Left renal pelvis (tissue), 4 donors: Measurements from ENCODE around the gene CASP6. TPM values are rescaled to one million over a fixed set of nuclear protein-coding genes. Genes with fewer than 3 reads are reported as not detected.
"Not testable (repeated sequence)": the region's sequence is repeated elsewhere in the genome, so short reads cannot be mapped to it uniquely, and the experiment has no call there.

Experiments
- DNase-seq, 4 donors: peaks; one replicate each; pipeline ENCODE4 v3.0.0-alpha.2; 2013; ENCODE audit warnings: low read depth in 4 of 4, low spot score in 3 of 4
- polyA plus RNA-seq, 4 donors: library from polyadenylated mRNA; unstranded; fragments of 120-200 nt; gene quantifications; one replicate each; pipeline ENCODE4 v1.2.1, GENCODE V29; 2013; ENCODE audit not compliant: insufficient read length in 4 of 4

Gene CASP6
- polyA plus RNA-seq, 4 donors, result 18.9 to 45.2 (median 39.5) TPM

GRCh38 chr4:109721033-109721432, 17.8 kb upstream of the CASP6 start:
- DNase-seq, result no peak

GRCh38 chr4:109719604-109720003, 16.4 kb upstream of the CASP6 start:
- no peak for DNase-seq

- no peak for DNase-seq
Measured at GRCh38 chr4:109718759-109719158, 15.5 kb upstream of the CASP6 start.

GRCh38 chr4:109713500-109713899, 10.3 kb upstream of the CASP6 start:
- no peak for DNase-seq

DNA sequence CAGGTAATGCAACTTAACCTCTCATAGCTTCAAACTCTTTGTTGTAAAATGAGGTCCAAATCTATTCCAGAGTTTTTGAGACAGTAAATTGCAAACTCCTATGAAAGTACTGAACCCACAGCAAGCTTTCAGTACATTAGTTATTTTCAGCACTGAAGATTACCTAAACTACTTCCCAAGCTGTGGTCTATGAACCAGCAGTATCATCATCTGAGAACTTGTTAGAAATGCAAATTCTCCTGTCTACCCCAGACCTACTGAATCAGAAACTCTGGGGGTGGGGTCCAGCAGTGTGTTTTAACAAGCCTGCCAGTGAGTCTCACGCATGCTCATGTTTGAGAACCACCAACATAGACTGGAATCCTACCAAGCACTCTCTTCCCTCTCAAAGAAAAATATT, 5.7 kb upstream of the CASP6 start:
- no peak for DNase-seq

DNA sequence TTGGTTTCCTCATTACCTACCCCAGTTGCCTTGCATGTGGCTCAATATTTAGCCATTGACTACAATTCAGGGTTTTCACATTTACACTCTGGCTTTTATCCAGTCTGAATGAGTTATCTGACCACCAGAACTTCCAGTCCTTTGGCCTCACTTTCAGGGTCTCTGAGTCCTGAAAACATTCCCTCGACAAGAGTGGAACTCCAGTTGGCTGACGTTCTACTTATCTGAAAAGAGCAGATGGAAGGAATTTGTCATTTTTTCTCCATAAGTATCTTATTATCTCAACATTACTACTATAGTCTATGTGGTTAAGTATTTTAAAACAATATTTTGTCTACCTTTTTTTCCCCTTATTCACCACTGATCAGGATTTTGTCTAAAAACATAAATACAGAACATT, 5.2 kb upstream of the CASP6 start:
- no peak for DNase-seq

DNA sequence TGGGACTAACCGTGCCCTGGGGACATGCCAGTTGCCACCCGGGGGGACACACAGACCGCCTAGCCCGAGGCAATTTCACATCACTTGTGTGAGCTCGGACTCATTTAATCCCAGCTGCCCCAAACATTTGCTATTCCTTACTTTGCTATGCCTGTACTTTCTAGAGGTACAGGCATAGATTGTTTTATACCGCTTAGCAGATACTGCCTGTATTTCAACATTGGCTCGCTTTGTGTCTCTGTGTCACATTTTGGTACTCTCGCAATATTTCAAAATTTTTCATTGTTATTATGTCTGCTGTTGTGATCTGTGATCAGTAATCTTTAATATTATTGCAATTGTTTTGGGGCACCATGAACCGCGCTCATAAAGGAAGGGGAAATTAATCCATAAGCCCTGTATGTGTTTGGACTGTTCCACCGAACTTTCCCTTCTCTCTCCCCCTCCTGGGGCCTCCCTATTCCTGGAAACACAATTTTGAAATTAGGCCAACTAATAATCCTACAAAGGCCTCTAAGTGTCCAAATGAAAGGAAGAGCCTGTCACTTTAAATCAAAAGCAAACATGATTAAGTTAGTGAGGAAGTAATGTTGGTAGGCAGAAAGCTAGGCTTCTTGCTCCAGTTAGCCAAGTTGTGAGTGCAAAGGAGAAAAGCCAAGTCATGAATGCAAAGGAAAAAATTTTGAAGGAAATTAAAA, 568 bp upstream of the CASP6 start:
- peak in 2 of 4 donors; percentile 19 to 21 for DNase-seq

GRCh38 chr4:109701566-109702410, 1.5 kb downstream of the CASP6 start:
- peak in 2 of 4 donors; percentile 3 to 19 for DNase-seq

GRCh38 chr4:109699553-109700225, 3.6 kb downstream of the CASP6 start:
- DNase-seq, result no peak

GRCh38 chr4:109698656-109699055, 4.6 kb downstream of the CASP6 start:
- no peak for DNase-seq

GRCh38 chr4:109691411-109691920, 11.8 kb downstream of the CASP6 start:
- no peak for DNase-seq

GRCh38 chr4:109690690-109691410, 12.4 kb downstream of the CASP6 start:
- DNase-seq, result no peak

- DNase-seq, result no peak
Measured at GRCh38 chr4:109684727-109685126, 18.5 kb downstream of the CASP6 start.

GRCh38 chr4:109683621-109684253, 19.5 kb downstream of the CASP6 start:
- DNase-seq, result no peak

- no peak for DNase-seq
Measured at GRCh38 chr4:109682875-109683274, 20.4 kb downstream of the CASP6 start.

- DNase-seq, result not testable (repeated sequence)
Measured at GRCh38 chr4:109678925-109679324, 24.3 kb downstream of the CASP6 start.

DNA sequence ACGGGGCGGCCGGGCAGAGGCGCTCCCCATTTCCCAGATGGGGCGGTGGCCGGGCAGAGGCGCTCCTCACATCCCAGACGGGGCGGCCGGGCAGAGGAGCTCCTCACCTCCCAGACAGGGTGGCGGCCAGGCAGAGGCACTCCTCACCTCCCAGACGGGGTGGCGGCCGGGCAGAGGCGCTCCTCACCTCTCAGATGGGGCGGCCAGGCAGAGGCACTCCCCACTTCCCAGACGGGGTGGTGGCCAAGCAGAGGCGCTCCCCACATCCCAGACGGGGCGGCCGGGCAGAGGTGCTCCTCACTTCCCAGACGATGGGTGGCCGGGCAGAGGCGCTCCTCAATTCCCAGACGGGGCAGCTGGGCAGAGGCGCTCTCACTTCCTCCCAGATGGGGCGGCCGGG, 24.8 kb downstream of the CASP6 start:
- DNase-seq, result not testable (repeated sequence)

- no peak for DNase-seq
Measured at GRCh38 chr4:109676886-109677285, 26.4 kb downstream of the CASP6 start.

DNA sequence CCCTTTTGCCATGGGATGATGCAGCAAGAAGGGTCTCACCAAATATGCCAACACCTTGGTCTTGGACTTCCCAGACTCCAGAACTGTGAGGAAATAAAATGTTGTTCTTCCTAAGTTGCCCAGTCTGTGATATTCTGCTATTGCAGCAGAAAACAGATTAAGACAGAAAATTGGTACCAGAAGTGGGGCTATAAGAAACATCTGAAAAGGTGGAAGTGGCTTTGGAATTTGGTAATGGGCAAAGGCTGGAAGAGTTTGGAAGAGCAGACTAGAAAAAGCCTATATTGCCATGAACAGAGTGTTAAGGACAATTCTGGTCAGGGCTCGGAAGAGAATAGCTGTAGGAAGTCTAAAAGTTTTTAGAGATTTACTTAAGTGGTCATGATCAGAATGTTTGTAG, 27.4 kb downstream of the CASP6 start:
- no peak for DNase-seq

GRCh38 chr4:109675181-109675580, 28.1 kb downstream of the CASP6 start:
- DNase-seq, result no peak
